Neural cell (in vitro differentiated cells): Measurements from ENCODE around the gene NRBP1.

Experiments
- CTCF ChIP-seq: fragments of 450-650 bp; IDR thresholded peaks from 2 replicates; pipeline ENCODE4 v1.5.1; 2014; ENCODE audit warnings: antibody characterized with exemption, mild to moderate bottlenecking, moderate library complexity; ENCODE audit not compliant: poor library complexity, severe bottlenecking
- EZH2 ChIP-seq: fragments of 200-600, 300-800 bp; shearing (Covaris generic), sonication (generic); IDR thresholded peaks from 2 replicates; pipeline ENCODE4 v1.6.1; 2014; ENCODE audit warnings: antibody characterized with exemption, low read length, borderline replicate concordance, mild to moderate bottlenecking; ENCODE audit not compliant: insufficient read depth, poor library complexity, severe bottlenecking
- MXI1 ChIP-seq: fragments of 450-650 bp; conservative IDR thresholded peaks from 2 replicates; pipeline ENCODE4 v1.6.1; 2014; ENCODE audit warnings: antibody characterized with exemption, mild to moderate bottlenecking; ENCODE audit not compliant: poor library complexity, severe bottlenecking

- TF ChIP-seq EZH2 (no peak), CTCF (no peak), MXI1 (no peak)
Measured at GRCh38 chr2:27393225-27393624, 35.2 kb upstream of the NRBP1 start.
